Fibroblast of lung (primary cell): ENCODE data around the gene RGS12.

ENCODE experiments used
- EZH2 ChIP-seq: IDR thresholded peaks from 2 replicates; pipeline ENCODE4 v1.5.1; 2012; ENCODE audit warnings: low read length, control low read depth, mild to moderate bottlenecking; ENCODE audit errors: missing control alignments
- TF ChIP-seq, protein P1 (sequence below), 2 donors: IDR thresholded peaks in 1 of 2; conservative IDR thresholded peaks in 1 of 2; 1 replicate in 1 of 2; 2 replicates in 1 of 2; pipeline ENCODE4 v1.5.1; 2011 to 2012; ENCODE audit warnings: low read length in 2 of 2, control low read depth in 1 of 2, inconsistent platforms in 1 of 2, low read depth in 1 of 2, mild to moderate bottlenecking in 1 of 2

DNA sequence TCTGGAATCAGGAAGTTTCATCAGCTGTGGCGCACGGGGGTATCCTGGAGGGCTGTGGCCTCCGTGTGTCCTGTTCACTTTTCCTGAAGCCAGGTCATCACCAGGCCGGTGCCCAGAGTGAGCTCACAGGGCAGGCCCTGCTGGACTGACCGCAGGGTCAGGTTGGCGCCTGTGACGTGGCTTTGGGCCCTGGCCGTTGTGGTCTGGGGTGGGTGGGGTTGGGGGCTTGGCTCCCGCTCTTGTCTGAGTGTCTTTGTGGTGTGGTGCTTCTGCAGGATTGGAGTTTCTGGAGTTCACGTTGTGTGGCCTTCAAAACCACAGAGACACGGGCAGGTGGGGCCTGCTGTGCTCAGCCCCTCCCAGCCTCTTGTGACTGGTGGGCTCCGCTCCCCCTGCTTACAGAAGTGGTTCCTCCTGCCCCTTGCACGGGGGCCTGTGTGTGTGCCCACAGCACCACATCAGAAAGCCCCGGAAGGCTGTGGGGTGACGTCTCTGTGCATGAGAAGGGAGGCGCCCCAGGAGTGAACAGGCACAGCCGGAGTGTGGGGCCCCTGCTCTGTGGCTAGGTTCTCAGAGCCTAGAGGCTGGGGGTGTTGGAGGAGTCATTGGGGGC is 9.5 kb downstream of the RGS12 start:
- TF ChIP-seq, protein P1, sequence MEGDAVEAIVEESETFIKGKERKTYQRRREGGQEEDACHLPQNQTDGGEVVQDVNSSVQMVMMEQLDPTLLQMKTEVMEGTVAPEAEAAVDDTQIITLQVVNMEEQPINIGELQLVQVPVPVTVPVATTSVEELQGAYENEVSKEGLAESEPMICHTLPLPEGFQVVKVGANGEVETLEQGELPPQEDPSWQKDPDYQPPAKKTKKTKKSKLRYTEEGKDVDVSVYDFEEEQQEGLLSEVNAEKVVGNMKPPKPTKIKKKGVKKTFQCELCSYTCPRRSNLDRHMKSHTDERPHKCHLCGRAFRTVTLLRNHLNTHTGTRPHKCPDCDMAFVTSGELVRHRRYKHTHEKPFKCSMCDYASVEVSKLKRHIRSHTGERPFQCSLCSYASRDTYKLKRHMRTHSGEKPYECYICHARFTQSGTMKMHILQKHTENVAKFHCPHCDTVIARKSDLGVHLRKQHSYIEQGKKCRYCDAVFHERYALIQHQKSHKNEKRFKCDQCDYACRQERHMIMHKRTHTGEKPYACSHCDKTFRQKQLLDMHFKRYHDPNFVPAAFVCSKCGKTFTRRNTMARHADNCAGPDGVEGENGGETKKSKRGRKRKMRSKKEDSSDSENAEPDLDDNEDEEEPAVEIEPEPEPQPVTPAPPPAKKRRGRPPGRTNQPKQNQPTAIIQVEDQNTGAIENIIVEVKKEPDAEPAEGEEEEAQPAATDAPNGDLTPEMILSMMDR (conservative IDR thresholded peaks at IDR 0.05 in 1 of 2, IDR thresholded peaks at IDR 0.05 in 1 of 2; ENCODE audit: low read depth in 1 of 2, low read length in 2 of 2) = no peak
- no peak for TF ChIP-seq EZH2
